ENCODE data around the gene CD164L2.
"Not testable (repeated sequence)": the region's sequence is repeated elsewhere in the genome, so short reads cannot be mapped to it uniquely, and the experiment has no call there.

Gene CD164L2

DNA sequence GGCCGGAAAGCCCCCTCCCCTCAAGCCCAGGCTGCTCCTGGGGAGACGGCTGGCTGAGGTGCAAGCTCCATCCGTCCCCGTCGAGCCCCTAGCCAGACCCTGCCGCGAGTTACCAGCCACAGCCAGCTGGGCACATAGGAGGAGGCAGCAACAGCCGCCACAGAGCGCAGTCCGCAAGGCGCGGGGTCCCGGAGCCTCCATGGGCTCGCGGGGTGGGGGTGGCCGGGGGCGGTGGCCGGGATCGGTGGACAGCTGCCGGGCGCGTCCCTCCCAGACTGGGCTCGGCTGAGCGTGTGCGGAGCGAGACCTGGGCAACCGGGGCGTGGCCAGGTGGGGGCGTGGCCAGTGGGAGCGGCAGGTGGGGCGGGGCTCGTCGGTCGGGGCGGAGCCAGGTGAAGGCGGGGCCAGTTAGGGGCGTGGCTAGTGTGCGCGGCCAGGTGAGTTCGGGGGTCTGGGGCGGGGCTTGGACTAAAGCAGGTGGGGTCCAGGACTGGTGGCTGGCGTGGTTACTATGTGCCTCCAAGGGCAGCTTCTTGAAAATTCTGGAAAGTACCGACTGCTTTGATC, at the start of gene CD164L2:
Gene CD164L2 (minus strand): TSS at position 295 of the 567 bp plus-strand sequence. CDS start 94 bp downstream, at position 201.
- in situ Hi-C loops (cut with MboI; ENCODE audit: low sequenced_read_pairs) = no loop called here

DNA sequence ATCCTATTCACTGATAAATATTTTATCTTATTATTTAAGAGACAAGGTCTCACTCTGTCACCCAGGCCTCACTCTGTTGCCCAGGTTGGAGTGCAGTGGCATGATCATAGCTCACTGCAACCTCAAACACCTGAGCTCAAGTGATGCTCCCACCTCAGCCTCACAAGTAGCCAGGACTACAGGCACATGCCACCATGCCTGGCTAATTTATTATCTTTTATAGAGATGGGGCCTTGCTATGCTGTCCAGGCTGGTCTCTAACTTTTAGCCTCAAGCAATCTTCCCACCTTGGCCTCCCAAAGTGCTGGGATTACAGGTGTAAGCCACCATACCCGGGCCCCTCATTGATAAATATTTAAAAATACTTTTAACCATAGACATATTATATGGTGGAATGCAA, 49.6 kb upstream of the CD164L2 start:
- in situ Hi-C loops (cut with MboI; ENCODE audit: low sequenced_read_pairs) = not testable (repeated sequence)

DNA sequence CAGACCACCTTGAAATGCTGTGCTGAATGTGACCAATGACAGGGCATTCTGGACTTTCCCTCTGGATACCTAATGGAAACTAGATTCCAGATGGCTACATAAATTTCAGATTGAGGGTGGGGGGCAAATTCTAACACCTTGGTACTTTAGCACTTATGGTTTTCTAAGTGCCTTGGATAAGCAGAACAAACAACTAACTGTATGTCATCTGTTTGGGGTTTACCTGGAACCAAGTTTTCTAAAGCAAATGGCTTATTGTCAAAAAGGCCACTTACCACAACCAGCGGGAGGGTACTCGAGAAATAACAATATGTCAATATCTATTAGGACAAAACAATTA, 48.4 kb upstream of the CD164L2 start:
- in situ Hi-C loops (cut with MboI; ENCODE audit: low sequenced_read_pairs) = no loop called here

DNA sequence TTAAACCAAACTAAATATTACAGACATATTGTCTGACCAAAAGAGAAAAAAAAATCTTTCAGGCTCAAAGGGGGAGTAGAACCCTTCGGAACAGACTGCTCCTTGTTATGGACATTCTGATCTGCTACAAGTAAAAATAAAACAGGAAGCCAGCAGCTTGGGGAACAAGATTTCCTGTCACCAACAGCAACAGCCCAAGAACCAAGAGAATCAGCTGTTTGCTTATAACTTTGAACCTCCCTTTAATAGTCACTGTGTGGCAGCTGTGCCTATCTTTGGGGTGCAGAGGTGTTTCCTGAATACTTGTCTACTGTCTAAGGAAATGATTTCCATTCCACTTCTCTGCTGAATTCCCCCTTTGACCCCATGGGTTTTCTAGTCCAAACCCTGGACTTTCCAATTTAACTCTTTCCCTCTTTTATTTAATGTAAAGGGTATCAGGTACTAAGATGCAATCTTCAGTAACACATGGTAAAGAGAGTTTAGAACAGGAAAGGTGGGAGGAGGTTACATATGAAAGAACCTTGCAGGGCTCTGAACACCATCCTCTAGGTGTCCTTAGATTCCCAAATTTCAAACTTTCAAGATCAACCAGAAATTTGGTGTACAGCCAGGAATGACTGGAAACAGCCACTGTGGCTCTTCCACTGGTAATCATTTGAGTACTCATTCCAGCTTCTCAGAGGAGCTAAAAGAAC, 47.9 kb upstream of the CD164L2 start:
- in situ Hi-C loops (cut with MboI; ENCODE audit: low sequenced_read_pairs) = no loop called here

DNA sequence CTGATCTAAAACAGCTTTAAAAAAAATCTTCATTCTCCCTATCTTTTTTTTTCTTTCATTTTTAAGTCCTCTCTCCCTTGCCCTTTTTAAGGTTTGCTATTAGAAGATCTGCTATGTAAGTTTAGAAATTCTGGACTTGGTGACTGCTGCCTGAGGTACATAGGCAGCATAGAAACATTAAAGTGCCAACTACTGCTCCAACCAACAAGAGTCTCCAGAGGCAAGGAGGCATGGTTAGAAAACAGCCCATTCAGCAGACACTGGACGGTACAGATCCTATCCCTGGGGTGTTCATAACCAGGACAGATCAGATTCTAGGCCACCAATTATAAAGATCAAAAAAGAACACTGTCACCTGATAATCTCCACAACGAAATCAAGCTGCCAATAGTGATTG, 45.9 kb upstream of the CD164L2 start:
- in situ Hi-C loops (cut with MboI; ENCODE audit: low sequenced_read_pairs) = no loop called here

DNA sequence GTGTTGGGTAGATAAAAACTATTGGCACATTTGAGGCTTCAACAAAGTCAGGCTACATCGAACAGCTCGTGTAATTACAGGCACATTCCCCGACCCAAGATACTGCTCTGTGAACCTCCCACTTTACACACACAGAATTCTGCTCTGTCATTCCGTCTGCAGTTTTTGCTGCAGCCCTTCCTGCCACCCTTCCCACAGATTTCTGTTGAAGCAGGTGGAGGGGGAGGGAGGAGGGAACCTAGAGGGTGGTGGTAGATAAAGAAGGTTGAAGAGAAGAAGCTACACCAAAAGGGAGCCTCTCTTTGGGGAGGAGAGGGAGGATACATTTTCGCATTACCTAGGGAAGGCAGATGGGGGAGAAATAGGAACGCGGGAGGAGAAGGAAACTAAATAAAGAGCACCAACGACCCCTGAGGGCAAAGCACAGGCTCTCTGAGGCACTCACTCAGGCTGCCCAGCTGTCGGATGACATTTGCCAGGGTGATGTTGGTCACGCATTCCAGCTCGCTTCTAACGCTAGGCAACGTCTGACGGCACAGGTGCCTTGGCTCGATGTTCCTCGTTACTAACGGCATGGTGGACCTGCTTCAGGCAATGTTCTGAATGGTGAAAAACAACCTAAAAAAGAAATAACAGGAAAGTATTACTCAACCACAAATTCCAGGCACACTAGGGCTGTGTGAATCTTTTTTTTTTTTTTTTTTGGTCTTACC, 45.3 kb upstream of the CD164L2 start:
- in situ Hi-C loops (cut with MboI; ENCODE audit: low sequenced_read_pairs) = no loop called here

DNA sequence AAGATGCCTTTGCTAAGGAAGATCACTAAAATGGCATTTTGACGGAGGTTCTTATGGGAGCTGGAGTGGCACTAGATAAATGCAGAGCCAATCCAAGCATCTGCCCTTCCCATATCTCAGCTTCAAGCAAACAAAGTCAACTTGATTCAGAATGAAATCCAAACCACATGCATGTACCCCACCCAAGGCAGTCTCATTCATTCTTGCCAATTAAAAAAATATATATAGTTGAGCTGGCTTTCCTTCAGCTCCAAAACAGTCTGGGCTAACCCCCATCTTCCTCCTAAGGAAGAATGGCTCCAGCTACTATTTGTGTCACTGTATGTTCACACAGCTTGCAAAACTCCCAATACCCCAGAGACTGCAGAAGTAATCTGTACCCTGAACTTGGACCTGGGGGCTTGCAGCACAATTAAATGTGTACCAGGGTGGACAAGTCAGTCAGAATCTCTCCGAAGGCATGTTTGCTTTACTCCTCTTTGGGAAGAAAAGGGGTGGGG, 44.7 kb upstream of the CD164L2 start:
- in situ Hi-C loops (cut with MboI; ENCODE audit: low sequenced_read_pairs) = no loop called here

DNA sequence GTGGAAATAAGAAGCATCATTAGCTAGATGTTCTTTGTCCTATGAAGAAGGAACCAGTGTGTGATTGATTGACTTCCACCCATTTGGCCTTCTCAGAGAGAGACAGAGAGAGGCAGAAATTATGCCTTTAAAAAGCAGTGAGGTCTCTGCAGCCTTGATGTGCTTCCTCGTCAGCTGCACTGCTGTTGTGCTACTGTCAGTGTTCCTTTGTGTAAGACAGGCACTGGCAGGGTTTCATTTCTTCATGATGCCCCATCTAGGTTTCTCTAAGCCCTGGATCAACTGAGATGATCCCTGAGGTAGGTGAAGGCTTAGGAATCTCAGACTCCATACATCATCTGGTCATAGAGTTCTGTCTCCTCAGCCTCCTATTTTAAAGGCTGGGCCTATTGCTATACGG, 44.2 kb upstream of the CD164L2 start:
- in situ Hi-C loops (cut with MboI; ENCODE audit: low sequenced_read_pairs) = no loop called here

DNA sequence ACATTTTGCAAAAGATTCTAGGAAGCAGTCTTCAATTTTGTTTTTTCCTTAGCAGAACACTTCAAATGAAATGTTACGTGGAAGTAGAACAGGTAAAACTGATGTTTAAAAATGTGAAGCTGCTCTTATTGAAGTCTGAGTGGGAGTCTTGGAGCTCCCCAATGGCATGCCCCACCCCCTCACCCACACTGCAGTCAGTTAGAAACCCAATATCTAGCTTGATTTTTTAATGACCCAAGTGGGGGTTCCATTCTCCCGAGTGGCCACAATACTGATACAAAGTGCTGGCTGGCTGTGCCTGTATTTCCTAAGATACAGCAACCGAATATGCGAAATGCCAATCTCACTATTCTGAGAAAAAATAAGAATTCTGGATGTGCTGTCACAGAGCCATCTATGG, 40.6 kb upstream of the CD164L2 start:
- in situ Hi-C loops (cut with MboI; ENCODE audit: low sequenced_read_pairs) = no loop called here

DNA sequence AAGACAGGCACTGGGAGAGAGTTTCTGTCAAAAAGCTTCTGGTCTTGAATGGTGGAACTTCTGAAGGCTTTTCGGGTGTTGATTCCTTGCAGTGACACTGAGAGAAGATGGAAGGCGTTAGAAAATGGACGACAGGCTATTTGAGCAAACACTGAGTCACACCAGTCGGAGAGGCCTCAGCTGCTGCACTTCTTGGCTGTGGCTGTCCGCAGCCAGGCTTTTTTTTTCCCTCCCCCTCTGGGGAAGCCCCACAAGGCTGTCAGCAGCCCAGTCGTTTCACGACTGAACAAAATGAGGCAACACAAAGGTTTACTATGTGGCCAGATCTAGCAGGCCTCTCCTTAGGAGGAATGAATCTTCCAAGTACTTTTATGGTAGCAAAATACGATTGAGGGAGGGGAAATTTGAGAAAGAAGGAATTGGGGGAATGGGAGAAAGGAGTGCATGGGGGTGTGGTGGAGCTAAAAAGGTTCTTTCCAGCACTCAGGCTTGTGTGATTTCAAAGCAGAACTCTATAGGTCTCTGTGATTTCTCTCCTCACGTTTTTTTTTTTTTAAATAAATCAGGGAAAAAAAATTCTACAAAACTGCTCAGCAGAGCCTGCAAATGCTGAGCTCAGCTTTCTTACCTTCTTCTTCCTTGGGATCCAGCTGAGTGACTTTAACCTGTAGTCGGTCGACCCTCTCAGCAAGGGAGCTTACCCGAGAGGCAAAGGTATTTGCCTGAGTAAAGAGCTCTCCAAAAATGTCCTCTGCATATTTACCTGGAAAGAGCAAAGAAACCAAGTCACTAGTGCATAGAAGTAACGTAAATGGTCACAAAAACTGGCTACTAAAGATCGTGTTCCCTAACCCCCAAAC, 35.4 kb upstream of the CD164L2 start:
- in situ Hi-C loops (cut with MboI; ENCODE audit: low sequenced_read_pairs) = no loop called here

DNA sequence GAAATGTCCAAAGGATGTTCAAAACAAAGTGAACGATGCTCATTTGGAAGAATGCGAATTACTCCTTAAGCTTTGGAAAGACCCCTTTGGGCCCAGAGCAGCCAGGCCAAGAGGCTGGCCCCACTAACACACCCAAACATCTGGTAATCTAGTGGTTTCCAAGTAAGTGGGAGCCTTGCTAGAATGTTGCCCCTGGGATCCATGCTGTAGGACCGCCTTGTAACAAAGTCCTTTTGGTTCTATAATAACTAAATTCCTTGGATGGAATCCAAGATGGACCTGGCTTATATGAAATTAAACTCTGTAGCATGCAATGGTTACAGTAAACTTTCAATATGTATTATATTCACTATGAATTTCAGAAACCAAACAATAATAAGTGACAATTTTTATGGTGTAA, 34.6 kb upstream of the CD164L2 start:
- in situ Hi-C loops (cut with MboI; ENCODE audit: low sequenced_read_pairs) = no loop called here

DNA sequence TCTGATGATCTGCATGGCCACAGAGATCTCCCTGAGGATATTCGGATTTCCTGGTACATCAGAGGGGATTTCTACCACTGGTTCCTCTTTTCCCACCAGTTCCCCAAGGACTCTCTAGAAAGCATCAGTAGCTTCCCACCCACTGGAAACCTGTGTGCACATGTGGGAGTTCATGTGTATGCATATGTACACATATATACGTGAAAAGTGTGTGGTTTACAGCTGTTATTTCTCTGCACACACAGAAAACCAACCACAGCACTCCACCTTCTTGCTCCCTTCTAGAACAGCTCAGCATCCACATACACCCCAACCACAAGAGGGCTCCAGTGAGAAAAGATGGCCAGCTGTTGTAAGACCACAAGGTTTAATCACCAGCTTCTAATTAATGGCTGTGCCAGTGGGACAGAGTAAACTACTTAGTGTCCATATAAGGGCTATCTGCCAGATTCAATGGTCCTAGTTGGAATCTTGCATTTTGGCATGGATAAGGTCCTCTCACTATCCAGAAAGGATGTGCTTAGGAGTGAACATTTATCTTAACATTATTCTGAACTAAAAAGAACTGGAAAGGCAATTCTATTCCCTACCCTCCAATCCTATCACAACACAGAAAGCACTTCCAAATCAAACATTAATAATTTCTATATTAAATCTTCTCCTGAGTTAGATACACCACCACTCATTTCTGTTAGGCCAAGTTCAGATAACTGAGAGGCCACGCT, 33.4 kb upstream of the CD164L2 start:
- in situ Hi-C loops (cut with MboI; ENCODE audit: low sequenced_read_pairs) = no loop called here

DNA sequence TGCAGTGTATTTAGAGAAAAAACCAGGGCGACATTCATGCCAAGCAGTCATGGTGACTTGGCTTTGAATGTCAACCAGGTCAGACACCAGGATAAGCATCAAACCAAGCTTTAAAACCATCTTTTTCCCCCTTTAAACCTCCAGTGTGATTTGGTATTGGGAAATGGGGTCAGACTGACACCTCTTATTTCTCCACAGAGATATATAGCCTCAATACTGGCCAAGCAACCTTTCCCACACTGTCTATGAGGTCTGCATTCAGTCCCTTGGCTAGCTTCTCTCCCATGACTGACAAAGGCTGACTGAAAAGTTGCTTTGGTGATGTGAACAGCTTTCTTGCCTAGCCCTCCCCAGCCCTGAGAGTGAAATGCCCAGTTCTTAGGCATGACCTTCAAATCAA, 31.0 kb upstream of the CD164L2 start:
- in situ Hi-C loops (cut with MboI; ENCODE audit: low sequenced_read_pairs) = no loop called here

DNA sequence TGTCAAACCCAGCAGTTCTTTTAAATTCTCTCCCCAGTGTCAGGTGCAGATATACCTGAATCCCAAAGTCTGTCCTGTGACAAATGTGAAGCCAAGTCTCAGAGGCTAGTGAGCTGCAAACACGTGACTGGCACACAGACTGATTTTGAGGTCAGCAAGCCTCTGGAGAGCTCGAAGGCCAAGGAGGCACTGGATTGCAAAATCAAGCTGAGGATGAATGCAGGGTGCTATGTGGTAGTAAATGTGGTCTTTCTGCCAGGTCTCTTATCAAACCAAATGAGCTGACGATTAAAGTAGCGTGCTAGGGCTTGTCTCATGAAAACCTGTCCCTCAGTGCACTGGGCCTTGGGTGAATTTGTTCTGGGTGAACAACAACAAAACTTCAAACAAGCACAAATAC, 29.9 kb upstream of the CD164L2 start:
- in situ Hi-C loops (cut with MboI; ENCODE audit: low sequenced_read_pairs) = no loop called here

DNA sequence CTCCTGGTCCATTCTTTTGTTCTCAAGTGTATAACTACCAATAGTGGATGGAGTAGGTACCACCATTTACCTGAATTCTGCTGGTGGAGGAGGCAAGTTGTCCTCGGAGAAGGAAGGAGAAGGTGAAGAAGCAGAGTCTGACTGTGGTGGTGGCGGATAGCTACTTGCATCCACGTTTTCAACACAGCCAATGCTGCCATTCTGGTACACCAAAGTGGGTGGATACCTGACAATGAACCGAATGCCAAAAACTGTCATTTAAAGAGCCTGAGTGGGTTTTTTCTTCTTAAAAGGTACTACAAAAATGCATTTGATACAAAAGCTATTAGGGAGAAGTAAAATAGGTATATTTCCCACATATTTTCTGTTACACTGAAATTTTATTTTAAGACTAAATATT, 29.4 kb upstream of the CD164L2 start:
- in situ Hi-C loops (cut with MboI; ENCODE audit: low sequenced_read_pairs) = no loop called here

DNA sequence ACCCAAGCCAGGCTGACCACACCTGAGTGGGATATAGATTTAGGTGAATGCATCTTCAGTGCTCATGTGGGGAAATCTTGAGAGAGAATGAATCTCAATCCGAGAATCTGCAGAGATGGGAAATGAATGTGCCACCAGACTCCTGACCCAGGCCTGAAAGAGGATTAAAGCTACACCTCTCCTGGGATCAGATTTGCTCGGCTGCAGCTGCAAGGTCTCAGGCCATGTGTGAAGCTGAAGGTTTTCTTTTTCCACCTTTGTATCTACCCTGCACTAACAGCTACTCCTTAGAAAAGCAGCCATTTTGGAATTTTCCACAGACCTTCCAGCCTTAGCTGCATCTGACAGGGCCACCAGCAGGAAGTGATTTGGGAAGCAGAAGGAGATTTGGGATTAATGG, 27.6 kb upstream of the CD164L2 start:
- in situ Hi-C loops (cut with MboI; ENCODE audit: low sequenced_read_pairs) = no loop called here

DNA sequence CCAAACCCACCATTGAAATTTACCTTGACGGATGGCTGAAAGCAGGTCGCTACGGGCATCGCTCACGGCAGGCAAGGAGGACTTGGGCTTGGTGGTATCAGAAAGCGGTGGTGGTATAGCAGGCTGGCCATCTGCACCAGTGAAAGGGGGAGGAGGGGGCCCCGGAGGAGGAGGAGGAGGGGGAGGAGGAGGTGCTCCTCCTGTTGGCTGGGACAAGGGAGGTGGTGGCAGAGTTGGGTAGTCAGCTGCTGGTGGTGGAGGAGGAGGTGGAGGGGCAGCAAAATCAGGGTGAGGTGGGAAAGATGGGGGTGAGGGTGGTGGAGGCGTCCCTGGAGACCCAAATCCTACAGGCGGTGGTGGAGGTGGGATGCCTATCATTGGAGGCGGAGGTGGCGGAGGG, 26.5 kb upstream of the CD164L2 start:
- in situ Hi-C loops (cut with MboI; ENCODE audit: low sequenced_read_pairs) = no loop called here

DNA sequence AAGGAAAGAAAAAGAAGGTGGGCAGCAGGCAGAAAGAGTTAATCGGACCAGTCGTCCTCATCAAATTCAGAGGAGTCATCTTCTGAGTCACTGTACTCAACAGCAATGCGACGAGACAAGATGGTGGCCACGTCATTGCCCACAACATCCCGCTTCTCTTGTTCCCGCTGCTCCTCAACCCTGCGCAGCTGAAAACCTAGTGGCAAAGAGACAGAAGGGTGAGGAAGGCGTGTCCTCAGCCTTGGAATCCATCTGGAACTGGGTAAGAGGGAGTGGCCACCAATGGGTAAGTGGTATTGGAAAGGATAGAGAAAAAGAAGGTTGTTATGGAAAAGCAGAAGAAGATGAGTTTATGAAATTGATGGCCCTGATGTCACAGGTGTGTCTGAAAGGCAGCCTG, 25.0 kb upstream of the CD164L2 start:
- in situ Hi-C loops (cut with MboI; ENCODE audit: low sequenced_read_pairs) = no loop called here

DNA sequence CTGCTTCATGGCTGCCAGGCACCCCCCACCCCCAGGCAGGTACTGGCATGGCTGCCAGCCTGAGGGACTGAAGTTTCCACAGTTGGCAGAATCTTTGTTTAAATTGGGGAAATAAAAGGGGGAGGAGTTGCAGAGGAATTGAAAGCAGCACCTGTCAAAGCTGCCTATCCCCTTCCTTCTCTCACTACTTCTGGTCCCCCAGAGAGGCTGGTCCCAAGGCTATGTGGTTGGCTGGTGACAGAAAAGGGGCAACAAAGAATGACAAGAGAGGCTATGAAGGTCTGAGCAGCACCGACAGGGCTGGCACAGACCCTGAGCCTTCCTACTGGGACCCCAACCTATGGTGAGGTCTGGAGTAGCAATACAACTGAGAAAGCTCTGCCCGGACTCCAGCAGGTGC, 23.7 kb upstream of the CD164L2 start:
- in situ Hi-C loops (cut with MboI; ENCODE audit: low sequenced_read_pairs) = not testable (repeated sequence)

DNA sequence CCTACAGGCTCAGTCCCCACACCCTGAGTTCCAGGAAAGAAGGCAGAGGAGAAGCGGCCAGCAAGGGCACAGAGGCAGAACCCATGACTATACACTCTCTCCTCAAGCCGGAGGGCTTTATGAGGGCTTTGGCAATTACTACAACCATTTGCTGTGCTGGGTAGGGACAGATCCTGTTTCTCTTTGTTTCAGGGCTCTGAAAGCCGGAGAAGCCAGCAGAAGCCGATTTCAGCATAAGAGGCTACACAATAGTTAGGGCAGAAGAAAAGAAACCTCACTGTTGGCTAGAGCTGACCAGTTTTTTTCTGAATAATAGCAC, 23.2 kb upstream of the CD164L2 start:
- in situ Hi-C loops (cut with MboI; ENCODE audit: low sequenced_read_pairs) = no loop called here

Measured in HL-60/S4 treated with retinoic acid at 250 ng/mL for 4 days and 3 days (cell line).